ENCODE measurements around the gene HAUS7.
A peak's percentile ranks its signal among the peaks of the same experiment; 100 is the strongest.

HAUS7 gene

DNA sequence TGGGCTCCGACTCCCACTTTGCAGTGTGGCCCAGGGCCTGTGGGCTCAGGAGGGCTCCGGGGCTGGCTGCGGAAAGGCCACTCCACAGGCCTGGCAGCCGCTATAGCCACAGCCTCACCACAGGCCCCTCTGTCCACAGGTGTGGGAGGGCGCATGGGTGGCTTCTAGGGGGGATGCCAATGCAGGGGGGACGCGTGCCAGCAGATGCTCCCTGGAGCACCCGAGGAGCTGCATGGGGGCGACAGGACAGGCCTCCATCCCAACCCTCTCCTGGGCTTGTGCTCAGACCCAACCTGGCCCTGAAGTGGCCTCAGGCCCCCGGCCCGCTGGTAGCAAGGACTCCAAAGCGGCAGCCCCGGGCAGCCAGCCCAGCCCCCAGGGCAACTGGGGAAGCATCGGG, 32.4 kb upstream of the HAUS7 start:
- no peak overlapping the region for H3K27ac ChIP-seq
- no peak overlapping the region for H3K9ac ChIP-seq
- no peak for TF ChIP-seq Cebpa-rat (IDR thresholded peaks at IDR 0.05)

DNA sequence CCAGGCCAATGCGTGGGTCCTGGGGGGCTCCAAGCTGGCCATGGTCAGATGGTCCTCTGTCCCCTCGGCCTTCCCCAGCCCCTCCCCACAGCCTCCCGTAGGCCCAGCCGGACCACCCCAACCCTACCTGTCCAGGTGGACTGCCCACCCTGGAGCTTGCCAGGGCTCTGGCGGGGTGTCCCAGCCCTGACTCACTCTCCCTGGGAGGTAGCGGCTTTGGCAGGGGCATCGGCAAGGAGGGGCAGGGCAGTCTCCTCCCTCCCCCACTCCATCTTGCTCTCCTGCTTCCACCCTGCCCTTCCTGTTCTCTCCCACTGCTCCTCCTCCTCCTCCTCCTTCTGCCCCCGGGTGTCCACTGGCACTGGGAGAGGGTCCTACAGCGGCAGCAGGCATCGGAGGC, 31.8 kb upstream of the HAUS7 start:
- Histone ChIP-seq H4K20me1 (peaks cover 0 to 28% (median 0%) of the 10 kb centered on the region in 11 experiments; a peak in 6 of 22 replicates), H3K9ac (no peak overlapping the region), H3K36me3 (no peaks in the 10 kb centered on the region), H3K4me3 (no peak overlapping the region), H3K4me2 (no peak overlapping the region), H3K9me3 (replicated peaks in 1 of 11) (peaks cover 0 to 30% (median 11%) of the 10 kb centered on the region in 11 experiments; a peak in 8 of 22 replicates), H3K27ac (no peak overlapping the region), H3K4me1 (peaks cover 0 to 40% (median 4%) of the 10 kb centered on the region in 10 experiments; a peak in 12 of 20 replicates), H3K27me3 (peaks cover 0 to 39% (median 11%) of the 10 kb centered on the region in 11 experiments; a peak in 10 of 22 replicates)
- no peak for TF ChIP-seq Cebpa-rat (IDR thresholded peaks at IDR 0.05)

More for the DNA sequence above, 32.4 kb upstream of the HAUS7 start:
- H3K36me3 ChIP-seq = no peaks in the 10 kb centered on the region
- H3K4me2 ChIP-seq = no peak overlapping the region
- H3K4me1 ChIP-seq = peaks cover 0 to 40% (median 8%) of the 10 kb centered on the region in 10 experiments; a peak in 16 of 20 replicates
- peaks cover 0 to 29% (median 0%) of the 10 kb centered on the region in 11 experiments; a peak in 7 of 22 replicates for H4K20me1 ChIP-seq
- H3K27me3 ChIP-seq = peaks cover 0 to 38% (median 11%) of the 10 kb centered on the region in 11 experiments; a peak in 10 of 22 replicates
- H3K9me3 ChIP-seq (replicated peaks in 1 of 11) = peaks cover 0 to 30% (median 11%) of the 10 kb centered on the region in 11 experiments; a peak in 8 of 22 replicates
- H3K4me3 ChIP-seq = no peak overlapping the region

DNA sequence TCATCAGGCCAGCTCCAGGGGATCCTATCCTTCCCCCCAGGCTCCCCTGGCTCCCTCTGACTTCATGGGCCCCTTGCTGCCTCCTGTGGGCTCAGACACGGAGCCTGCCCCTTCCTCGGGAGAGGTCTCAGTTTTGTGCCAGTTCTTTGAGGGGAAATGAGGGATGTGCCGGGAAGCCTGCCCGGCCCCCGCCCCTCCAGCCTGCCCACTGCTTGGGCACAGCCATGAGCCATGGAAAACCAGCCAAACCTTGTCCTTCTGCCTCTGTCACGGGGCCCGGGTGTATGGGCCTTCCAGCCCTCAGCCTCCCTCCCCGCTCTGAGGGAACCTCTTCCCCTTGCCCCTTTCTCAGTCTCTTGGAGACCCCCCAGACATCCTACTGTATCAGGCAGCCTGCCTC, 31.2 kb upstream of the HAUS7 start:
- peaks cover 0 to 30% (median 11%) of the 10 kb centered on the region in 11 experiments; a peak in 8 of 22 replicates for H3K9me3 ChIP-seq (replicated peaks in 1 of 11)
- peaks cover 0 to 36% (median 3%) of the 10 kb centered on the region in 10 experiments; a peak in 11 of 20 replicates for H3K4me1 ChIP-seq
- H3K36me3 ChIP-seq = no peaks in the 10 kb centered on the region
- no peak overlapping the region for H3K4me2 ChIP-seq
- peaks cover 0 to 33% (median 11%) of the 10 kb centered on the region in 11 experiments; a peak in 10 of 22 replicates for H3K27me3 ChIP-seq
- no peak overlapping the region for H3K4me3 ChIP-seq
- TF ChIP-seq Cebpa-rat (IDR thresholded peaks at IDR 0.05) = no peak
- peaks cover 0 to 25% (median 0%) of the 10 kb centered on the region in 11 experiments; a peak in 4 of 22 replicates for H4K20me1 ChIP-seq
- H3K9ac ChIP-seq = no peak overlapping the region
- H3K27ac ChIP-seq = no peak overlapping the region

DNA sequence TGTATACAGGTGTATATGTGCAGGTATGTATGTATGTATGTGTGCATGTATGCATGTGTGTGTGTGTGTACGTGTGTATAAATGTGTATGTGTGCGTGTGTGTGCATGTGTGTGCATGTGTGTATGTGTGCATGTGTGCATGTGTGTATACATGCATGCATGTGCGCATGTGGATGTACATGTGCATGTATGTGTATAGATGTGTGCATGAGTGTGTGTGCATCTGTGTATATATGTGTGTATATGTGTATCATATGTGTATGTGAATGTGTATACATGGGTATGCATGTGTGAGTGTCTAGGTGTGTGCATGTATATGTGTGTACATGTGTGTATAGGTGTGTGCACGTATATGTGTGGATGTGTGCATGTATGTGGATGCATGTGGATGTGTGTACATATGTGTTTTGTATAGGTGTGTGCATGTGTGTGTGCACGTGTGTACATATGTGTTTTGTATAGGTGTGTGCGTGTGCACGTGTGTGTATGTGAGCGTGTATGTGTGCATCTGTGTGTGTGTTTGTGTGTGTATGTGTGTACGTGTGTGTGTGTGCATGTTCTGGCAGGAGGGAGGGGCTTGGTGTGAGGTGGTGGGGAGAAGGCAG, 30.4 kb upstream of the HAUS7 start:
- no peak overlapping the region for H3K27ac ChIP-seq
- no peak overlapping the region for H3K4me2 ChIP-seq
- H3K4me3 ChIP-seq = no peak overlapping the region
- no peaks in the 10 kb centered on the region for H3K36me3 ChIP-seq
- H3K4me1 ChIP-seq = peaks cover 0 to 40% (median 8%) of the 10 kb centered on the region in 10 experiments; a peak in 12 of 20 replicates
- H3K9me3 ChIP-seq (replicated peaks in 1 of 11) = peaks cover 0 to 30% (median 11%) of the 10 kb centered on the region in 11 experiments; a peak in 8 of 22 replicates
- TF ChIP-seq Cebpa-rat (IDR thresholded peaks at IDR 0.05) = no peak
- H3K9ac ChIP-seq = no peak overlapping the region
- peaks cover 0 to 26% (median 0%) of the 10 kb centered on the region in 11 experiments; a peak in 4 of 22 replicates for H4K20me1 ChIP-seq
- H3K27me3 ChIP-seq = peaks cover 0 to 33% (median 13%) of the 10 kb centered on the region in 11 experiments; a peak in 9 of 22 replicates

DNA sequence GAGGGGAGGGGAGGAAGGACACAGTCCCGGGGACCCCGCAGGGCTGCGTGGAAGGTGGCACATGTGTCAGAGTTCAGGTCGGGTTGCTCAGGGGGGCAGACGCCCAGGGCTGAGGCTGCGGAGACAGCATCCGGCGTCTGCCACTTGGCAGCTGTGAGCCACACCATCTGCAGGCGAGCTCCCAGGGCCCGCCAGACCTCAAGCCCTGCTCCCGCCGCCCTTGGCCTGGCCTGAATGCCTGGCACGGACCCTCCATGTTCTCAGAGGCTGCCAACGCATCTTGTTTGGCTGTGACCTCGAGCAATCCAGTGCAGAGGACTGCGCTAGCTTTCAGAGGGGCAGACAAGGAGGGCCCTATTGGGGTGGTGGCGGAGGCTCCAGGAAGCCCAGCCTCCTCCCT, 29.5 kb upstream of the HAUS7 start:
- Histone ChIP-seq H3K27me3 (peaks cover 0 to 37% (median 13%) of the 10 kb centered on the region in 11 experiments; a peak in 10 of 22 replicates), H3K36me3 (no peaks in the 10 kb centered on the region), H3K27ac (no peak overlapping the region), H3K4me1 (peaks cover 0 to 49% (median 17%) of the 10 kb centered on the region in 10 experiments; a peak in 15 of 20 replicates), H3K9ac (no peak overlapping the region), H3K4me2 (no peak overlapping the region), H3K9me3 (replicated peaks in 1 of 11) (peaks cover 0 to 30% (median 11%) of the 10 kb centered on the region in 11 experiments; a peak in 8 of 22 replicates), H3K4me3 (no peak overlapping the region), H4K20me1 (peaks cover 0 to 29% (median 0%) of the 10 kb centered on the region in 11 experiments; a peak in 4 of 22 replicates)
- TF ChIP-seq Cebpa-rat (IDR thresholded peaks at IDR 0.05) = no peak

DNA sequence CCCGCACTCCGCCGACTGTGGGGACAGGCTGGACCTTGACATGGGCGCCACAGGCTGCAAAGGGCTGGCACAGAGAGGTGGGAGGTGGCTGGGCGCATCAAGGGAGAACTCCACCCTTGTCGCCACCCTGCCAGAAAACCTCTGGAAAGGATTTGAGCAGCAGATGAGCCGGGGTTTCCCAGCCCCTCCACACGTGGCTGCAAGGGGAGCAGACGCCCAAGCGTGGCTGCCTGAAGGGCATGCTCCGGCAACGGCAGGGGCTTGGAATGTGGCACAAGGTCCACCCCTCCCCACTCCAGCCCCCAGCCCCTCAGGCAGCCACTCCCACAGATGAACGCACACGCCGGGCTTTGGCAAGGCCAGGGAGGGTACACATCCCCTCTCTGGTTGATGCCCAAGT, 29.0 kb upstream of the HAUS7 start:
- no peaks in the 10 kb centered on the region for H3K36me3 ChIP-seq
- TF ChIP-seq Cebpa-rat (IDR thresholded peaks at IDR 0.05) = no peak
- H3K9ac ChIP-seq = no peak overlapping the region
- no peak overlapping the region for H3K4me3 ChIP-seq
- no peak overlapping the region for H3K27ac ChIP-seq
- H4K20me1 ChIP-seq = peaks cover 0 to 29% (median 0%) of the 10 kb centered on the region in 11 experiments; a peak in 4 of 22 replicates
- H3K4me2 ChIP-seq = 0 out of 22 replicates have a peak overlapping the region, but pooled peaks of 1 of the 11 experiments have one; percentile 15
- H3K9me3 ChIP-seq (replicated peaks in 1 of 11) = peaks cover 0 to 26% (median 11%) of the 10 kb centered on the region in 11 experiments; a peak in 8 of 22 replicates
- H3K27me3 ChIP-seq = peaks cover 0 to 37% (median 13%) of the 10 kb centered on the region in 11 experiments; a peak in 11 of 22 replicates
- peaks cover 1 to 47% (median 20%) of the 10 kb centered on the region in 10 experiments for H3K4me1 ChIP-seq

DNA sequence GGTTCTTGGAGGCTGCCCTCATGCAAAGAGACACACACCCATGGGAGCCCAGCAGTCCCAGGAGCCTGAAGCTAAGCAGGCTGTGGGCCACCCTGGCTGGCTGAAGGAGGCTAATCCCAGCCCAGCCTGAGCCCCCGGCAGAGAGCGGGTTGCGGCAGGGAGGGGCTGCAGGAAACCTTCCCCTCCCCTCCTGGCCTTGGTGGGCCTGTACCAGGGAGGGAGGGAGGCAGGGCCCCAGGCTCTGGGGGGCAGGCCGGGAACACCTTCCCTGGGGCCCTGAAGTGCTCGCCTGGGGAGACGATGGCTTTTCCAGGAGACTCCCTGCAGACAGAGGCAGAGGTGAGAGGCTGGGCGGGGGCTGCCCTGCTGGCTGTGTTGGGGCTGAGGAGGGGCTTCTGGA, 28.1 kb upstream of the HAUS7 start:
- H3K9ac ChIP-seq = no peak overlapping the region
- H3K4me3 ChIP-seq = no peak overlapping the region
- H3K9me3 ChIP-seq (replicated peaks in 1 of 11) = peaks cover 0 to 23% (median 11%) of the 10 kb centered on the region in 11 experiments; a peak in 8 of 22 replicates
- no peaks in the 10 kb centered on the region for H3K36me3 ChIP-seq
- no peak overlapping the region for H3K27ac ChIP-seq
- peaks cover 0 to 46% (median 19%) of the 10 kb centered on the region in 11 experiments; a peak in 15 of 22 replicates for H3K27me3 ChIP-seq
- H3K4me2 ChIP-seq = peak overlapping the region in 4 of 11 experiments; percentile 7 to 18 (median 16); a peak in 4 of 22 replicates
- H4K20me1 ChIP-seq = peaks cover 0 to 36% (median 0%) of the 10 kb centered on the region in 11 experiments; a peak in 5 of 22 replicates
- H3K4me1 ChIP-seq = peaks cover 9 to 50% (median 29%) of the 10 kb centered on the region in 10 experiments
- TF ChIP-seq Cebpa-rat (IDR thresholded peaks at IDR 0.05) = no peak

DNA sequence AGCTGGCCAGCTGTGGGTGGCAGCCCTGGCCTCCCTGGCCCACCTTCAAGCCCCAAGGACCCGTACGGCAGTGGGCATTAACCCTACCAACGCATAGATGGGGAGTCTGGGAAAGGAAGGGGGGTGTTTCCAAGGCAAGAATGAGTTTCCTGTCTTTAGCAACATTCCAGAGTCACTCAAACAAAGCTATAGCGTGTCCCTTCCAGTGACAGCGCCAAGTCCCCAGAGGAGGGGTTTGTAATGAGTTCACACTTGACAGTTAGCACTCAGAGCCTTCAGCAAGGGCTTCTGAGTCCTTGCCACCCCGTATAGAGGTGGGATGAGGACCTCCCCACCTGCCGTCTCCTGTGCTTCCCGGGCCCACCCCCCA, 26.2 kb upstream of the HAUS7 start:
- no peak for TF ChIP-seq Cebpa-rat (IDR thresholded peaks at IDR 0.05)
- H3K9ac ChIP-seq = no peak overlapping the region
- peaks cover 19 to 67% (median 48%) of the 10 kb centered on the region in 10 experiments for H3K4me1 ChIP-seq
- H3K36me3 ChIP-seq = no peaks in the 10 kb centered on the region
- no peak overlapping the region for H3K27ac ChIP-seq
- peaks cover 0 to 62% (median 37%) of the 10 kb centered on the region in 11 experiments; a peak in 18 of 22 replicates for H3K27me3 ChIP-seq
- H4K20me1 ChIP-seq = peaks cover 0 to 53% (median 0%) of the 10 kb centered on the region in 11 experiments; a peak in 7 of 22 replicates
- peaks cover 0 to 9% (median 0%) of the 10 kb centered on the region in 11 experiments; a peak in 7 of 22 replicates for H3K9me3 ChIP-seq (replicated peaks in 1 of 11)
- peak overlapping the region in 6 of 11 experiments; percentile 11 to 62 (median 58); a peak in 9 of 22 replicates for H3K4me2 ChIP-seq
- no peak overlapping the region for H3K4me3 ChIP-seq

Data from BLaER1 treated with 17β-estradiol and CSF1 and Interleukin-3, amounts not matched to agents 10 nM and 100 nM (cell line).